ENCODE data around the gene TPK1. TPM values are rescaled to one million over a fixed set of nuclear protein-coding genes. Genes with fewer than 3 reads are reported as not detected.

Gene TPK1
- 3.5 and 8.0 TPM in 2 replicates for total RNA-seq (2014; rRNA removed; shearing (Covaris generic); ENCODE audit: low replicate concordance)

DNA sequence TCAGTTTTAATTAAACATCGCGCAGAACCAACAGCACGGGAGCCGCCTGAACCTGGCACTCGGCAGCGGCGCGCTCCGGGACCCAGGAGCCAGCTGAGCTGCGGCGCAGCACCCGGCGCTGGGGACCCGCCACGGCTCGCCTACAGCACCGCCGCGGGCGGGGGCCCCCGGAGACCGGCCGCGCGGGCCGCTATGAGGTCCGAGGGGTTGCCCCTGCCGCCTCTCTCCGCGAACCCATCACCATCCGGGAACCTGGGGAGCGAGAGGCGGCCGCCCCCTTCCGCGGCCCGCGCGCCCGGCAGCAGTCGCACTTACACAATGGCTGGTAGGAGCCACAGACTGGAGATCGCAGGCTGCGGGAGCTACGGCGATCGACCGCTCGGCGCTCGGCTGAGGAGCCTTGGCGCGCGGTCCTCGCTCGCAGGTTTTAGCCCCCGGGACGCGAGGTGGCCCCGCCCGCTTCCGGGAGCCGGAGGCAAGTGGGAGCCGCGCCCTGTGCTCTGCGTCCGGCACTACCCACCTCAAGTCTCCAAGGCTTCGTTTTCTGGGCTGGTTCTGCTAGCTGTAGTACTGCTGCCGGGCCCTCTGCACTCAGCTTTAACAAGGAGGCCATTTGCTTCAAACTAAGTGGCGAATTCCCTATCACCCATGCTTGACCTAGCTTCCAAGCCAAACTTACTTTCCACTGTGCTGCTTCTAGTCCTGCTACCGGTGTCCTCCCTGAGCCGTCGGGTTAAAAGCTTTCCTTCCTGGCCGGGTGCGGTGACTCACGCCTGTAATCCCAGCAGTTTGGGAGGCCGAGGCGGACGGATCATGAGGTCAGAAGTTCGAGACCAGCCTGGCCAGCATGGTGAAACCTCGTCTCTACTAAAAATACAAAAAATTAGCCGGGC lies at the start of gene TPK1:
Gene TPK1 (minus strand): TSS at position 402 of the 893 bp plus-strand sequence. CDS start 451 bp downstream, outside the sequence.
- Histone ChIP-seq H3K36me3 (no peaks in the 10 kb centered on the region), H3K27me3 (no peaks in the 10 kb centered on the region), H3K9me3 (no peaks in the 10 kb centered on the region; the same call in 1 of the 2 replicates), H3K4me3 (peak within 1 kb of the TSS; percentile 61)
- DNase-seq: peak; percentile 91

- Histone ChIP-seq H3K4me3 (no peak overlapping the region), H3K27me3 (no peaks in the 10 kb centered on the region), H3K36me3 (no peaks in the 10 kb centered on the region), H3K9me3 (no peaks in the 10 kb centered on the region)
- no peak for DNase-seq
Measured at GRCh38 chr7:144885478-144885877, 49.6 kb upstream of the TPK1 start.

- no peaks in the 10 kb centered on the region for H3K9me3 ChIP-seq
- H3K36me3 ChIP-seq: no peaks in the 10 kb centered on the region
- H3K27me3 ChIP-seq: no peaks in the 10 kb centered on the region
- DNase-seq: no peak
- no peak overlapping the region for H3K4me3 ChIP-seq
Measured at GRCh38 chr7:144884896-144885295, 49.0 kb upstream of the TPK1 start.

DNA sequence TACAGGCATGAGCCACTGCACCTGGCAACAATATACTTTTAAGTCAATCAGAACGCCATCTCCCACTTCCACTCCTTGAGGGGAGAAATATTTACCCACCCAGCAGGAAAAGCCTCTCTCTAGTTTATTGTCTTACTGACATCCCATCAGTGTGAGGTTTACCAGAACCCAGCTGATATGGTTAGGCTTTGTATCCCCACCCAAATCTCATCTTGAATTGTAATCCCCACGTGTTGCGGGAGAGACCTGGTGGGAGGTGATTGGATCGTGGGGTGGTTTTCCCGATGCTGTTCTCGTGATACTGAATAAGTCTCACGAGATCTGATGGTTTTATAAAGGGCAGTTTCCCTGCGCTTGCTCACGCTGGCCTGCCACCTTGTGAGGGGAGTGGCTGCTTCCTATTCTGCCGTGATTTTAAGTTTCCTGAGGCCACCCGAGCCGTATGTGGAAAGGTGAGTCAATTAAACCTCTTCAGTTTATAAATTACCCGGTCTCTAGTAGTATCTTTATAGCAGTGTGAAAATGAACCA lies 37.5 kb upstream of the TPK1 start:
- Histone ChIP-seq H3K27me3 (no peaks in the 10 kb centered on the region), H3K36me3 (no peaks in the 10 kb centered on the region), H3K4me3 (no peak overlapping the region), H3K9me3 (no peaks in the 10 kb centered on the region)
- no peak for DNase-seq

DNA sequence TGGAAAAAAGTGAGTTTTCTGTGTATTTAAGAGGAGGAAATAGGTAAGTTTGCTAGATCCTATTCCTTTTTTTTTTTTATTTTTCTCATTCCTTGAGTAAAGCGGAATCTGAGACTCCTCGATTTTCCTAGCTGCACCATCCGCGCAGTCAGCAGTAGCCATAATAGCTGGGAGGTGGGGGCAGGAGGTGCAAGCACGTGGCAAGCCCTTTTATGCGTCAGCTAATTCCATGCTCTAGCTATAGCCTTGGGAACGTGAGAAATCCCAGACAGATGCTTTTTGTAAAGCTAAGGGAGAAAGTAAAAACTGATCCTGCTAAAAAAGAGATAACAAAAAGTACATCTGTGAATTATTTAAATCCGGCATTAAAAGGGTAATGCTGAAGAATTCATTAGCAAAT lies 33.2 kb upstream of the TPK1 start:
- DNase-seq: no peak
- H3K9me3 ChIP-seq: no peaks in the 10 kb centered on the region
- no peaks in the 10 kb centered on the region for H3K27me3 ChIP-seq
- H3K4me3 ChIP-seq: no peak overlapping the region
- no peaks in the 10 kb centered on the region for H3K36me3 ChIP-seq

GRCh38 chr7:144866189-144866588 lies 30.3 kb upstream of the TPK1 start:
- Histone ChIP-seq H3K9me3 (no peaks in the 10 kb centered on the region), H3K36me3 (no peaks in the 10 kb centered on the region), H3K27me3 (no peaks in the 10 kb centered on the region), H3K4me3 (no peak overlapping the region)
- DNase-seq: no peak

DNA sequence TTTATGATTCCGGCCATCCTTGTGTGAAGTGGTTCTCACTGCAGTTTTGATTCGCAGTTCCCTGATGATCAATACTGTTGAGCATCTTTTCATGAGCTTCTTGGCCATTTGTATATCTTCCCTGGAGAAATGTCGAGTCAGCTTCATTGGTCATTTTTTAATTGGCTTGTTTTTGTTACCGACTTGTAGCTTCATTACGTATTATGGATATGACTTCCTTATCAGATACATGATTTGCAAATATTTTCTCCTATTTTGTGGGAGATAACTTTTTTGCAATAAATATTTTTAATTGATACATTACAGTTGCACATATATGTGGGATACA lies 27.4 kb upstream of the TPK1 start:
- H3K4me3 ChIP-seq: no peak overlapping the region
- no peaks in the 10 kb centered on the region for H3K27me3 ChIP-seq
- no peaks in the 10 kb centered on the region for H3K36me3 ChIP-seq
- no peaks in the 10 kb centered on the region for H3K9me3 ChIP-seq
- DNase-seq: no peak

GRCh38 chr7:144862612-144863319 lies 26.9 kb upstream of the TPK1 start:
- no peak overlapping the region for H3K4me3 ChIP-seq
- DNase-seq: no peak
- H3K9me3 ChIP-seq: no peaks in the 10 kb centered on the region
- H3K36me3 ChIP-seq: no peaks in the 10 kb centered on the region
- no peaks in the 10 kb centered on the region for H3K27me3 ChIP-seq

- H3K27me3 ChIP-seq: no peaks in the 10 kb centered on the region
- no peak overlapping the region for H3K4me3 ChIP-seq
- no peaks in the 10 kb centered on the region for H3K9me3 ChIP-seq
- no peak for DNase-seq
- no peaks in the 10 kb centered on the region for H3K36me3 ChIP-seq
Measured at GRCh38 chr7:144859739-144860138, 23.9 kb upstream of the TPK1 start.

DNA sequence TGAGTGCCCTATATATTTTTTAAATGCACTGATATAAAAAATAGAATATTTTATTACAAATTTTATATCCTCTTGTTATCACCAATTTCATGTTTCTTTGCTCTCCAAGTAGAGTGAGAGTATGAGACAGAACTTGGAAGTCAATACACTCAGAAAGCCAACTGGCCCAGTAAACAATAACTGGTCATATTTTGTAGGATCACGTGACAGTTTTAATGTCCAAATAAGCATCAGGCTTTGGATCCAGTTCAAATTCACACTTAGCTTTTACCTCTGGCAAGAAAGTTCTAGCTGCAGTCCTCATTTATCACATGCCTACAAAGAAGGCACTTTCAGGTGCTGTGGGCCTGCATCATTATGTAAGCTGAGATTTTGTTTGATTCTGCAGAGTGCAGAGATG lies 21.6 kb upstream of the TPK1 start:
- no peaks in the 10 kb centered on the region for H3K27me3 ChIP-seq
- no peaks in the 10 kb centered on the region for H3K36me3 ChIP-seq
- H3K9me3 ChIP-seq: no peaks in the 10 kb centered on the region
- DNase-seq: no peak
- H3K4me3 ChIP-seq: no peak overlapping the region

DNA sequence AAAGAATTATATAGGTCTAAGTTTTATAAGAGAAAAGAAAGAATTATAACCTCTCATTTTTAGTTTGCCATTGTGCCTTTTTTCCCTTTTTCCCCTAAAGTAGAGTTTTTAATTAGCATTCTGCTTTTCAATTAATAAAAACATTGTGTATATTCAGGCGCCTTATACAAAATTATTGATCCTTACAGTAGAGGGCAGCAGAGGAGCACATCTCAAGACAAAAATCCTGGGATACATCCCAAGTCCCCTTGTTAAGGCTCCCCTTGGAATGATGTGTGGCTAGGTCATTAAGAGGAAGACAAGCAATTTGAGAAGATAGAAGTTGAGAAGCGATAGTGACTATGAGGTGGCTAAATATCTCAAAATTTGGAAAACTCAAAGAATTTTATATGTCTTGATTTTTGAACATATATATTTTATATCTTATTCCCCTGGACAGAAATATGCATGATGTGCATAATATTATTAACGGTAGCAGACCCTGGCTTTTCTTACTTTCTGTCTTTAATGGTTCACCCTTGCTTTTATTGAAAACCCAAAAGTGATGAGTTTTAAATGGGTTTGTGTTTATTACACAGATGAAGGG lies 19.1 kb upstream of the TPK1 start:
- no peak overlapping the region for H3K4me3 ChIP-seq
- no peaks in the 10 kb centered on the region for H3K27me3 ChIP-seq
- no peaks in the 10 kb centered on the region for H3K9me3 ChIP-seq
- DNase-seq: no peak
- no peaks in the 10 kb centered on the region for H3K36me3 ChIP-seq

- Histone ChIP-seq H3K36me3 (no peaks in the 10 kb centered on the region), H3K9me3 (no peaks in the 10 kb centered on the region), H3K27me3 (no peaks in the 10 kb centered on the region), H3K4me3 (peak overlapping the region; percentile 16)
- DNase-seq: no peak
Measured at GRCh38 chr7:144853542-144853941, 17.7 kb upstream of the TPK1 start.

- H3K36me3 ChIP-seq: no peaks in the 10 kb centered on the region
- no peak for DNase-seq
- H3K4me3 ChIP-seq: no peak overlapping the region
- H3K9me3 ChIP-seq: no peaks in the 10 kb centered on the region
- H3K27me3 ChIP-seq: no peaks in the 10 kb centered on the region
Measured at GRCh38 chr7:144848078-144848477, 12.2 kb upstream of the TPK1 start.

DNA sequence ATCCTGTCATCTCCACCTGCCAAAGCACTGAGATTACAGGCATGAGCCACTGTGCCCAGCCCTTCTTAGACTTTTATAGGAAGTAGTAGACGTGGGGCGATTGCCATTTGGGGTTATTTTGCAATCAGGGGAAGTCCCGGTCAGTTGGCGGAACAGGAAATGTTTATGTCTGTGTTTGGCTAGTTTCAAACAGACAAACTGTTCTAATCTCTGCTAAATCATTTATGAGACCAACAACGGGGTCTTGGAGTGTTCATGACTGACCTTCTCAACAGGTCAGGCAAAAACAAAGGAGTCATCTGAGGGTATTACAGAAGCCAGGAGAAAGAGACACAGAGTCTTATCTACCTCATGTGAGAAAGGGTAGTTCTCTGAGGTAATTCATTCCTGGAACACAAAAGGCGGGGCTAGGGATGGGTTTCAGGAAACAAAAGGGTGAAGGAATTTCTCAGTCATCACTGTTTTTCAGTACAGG lies 6.6 kb upstream of the TPK1 start:
- no peaks in the 10 kb centered on the region for H3K9me3 ChIP-seq
- no peak overlapping the region for H3K4me3 ChIP-seq
- no peaks in the 10 kb centered on the region for H3K36me3 ChIP-seq
- H3K27me3 ChIP-seq: no peaks in the 10 kb centered on the region
- no peak for DNase-seq

GRCh38 chr7:144836545-144836842 lies 641 bp upstream of the TPK1 start:
- H3K9me3 ChIP-seq: no peaks in the 10 kb centered on the region; the same call in 1 of the 2 replicates
- no peaks in the 10 kb centered on the region for H3K36me3 ChIP-seq
- H3K27me3 ChIP-seq: no peaks in the 10 kb centered on the region
- no peak for DNase-seq
- peak overlapping the region; percentile 61 for H3K4me3 ChIP-seq

GRCh38 chr7:144835155-144835611 lies 670 bp downstream of the TPK1 start:
- no peaks in the 10 kb centered on the region; the same call in 1 of the 2 replicates for H3K9me3 ChIP-seq
- H3K27me3 ChIP-seq: no peaks in the 10 kb centered on the region
- peak overlapping the region; percentile 61 for H3K4me3 ChIP-seq
- peak; percentile 23 for DNase-seq
- H3K36me3 ChIP-seq: no peaks in the 10 kb centered on the region

GRCh38 chr7:144834641-144835144 lies 1.2 kb downstream of the TPK1 start:
- H3K27me3 ChIP-seq: no peaks in the 10 kb centered on the region
- no peaks in the 10 kb centered on the region; the same call in 1 of the 2 replicates for H3K9me3 ChIP-seq
- peak overlapping the region; percentile 61 for H3K4me3 ChIP-seq
- no peaks in the 10 kb centered on the region for H3K36me3 ChIP-seq
- DNase-seq: no peak

Data from MG63 (cell line).